ENCODE results near the gene CPLX4.
"Not testable (repeated sequence)": the region's sequence is repeated elsewhere in the genome, so short reads cannot be mapped to it uniquely, and the experiment has no call there.

The CPLX4 gene

DNA sequence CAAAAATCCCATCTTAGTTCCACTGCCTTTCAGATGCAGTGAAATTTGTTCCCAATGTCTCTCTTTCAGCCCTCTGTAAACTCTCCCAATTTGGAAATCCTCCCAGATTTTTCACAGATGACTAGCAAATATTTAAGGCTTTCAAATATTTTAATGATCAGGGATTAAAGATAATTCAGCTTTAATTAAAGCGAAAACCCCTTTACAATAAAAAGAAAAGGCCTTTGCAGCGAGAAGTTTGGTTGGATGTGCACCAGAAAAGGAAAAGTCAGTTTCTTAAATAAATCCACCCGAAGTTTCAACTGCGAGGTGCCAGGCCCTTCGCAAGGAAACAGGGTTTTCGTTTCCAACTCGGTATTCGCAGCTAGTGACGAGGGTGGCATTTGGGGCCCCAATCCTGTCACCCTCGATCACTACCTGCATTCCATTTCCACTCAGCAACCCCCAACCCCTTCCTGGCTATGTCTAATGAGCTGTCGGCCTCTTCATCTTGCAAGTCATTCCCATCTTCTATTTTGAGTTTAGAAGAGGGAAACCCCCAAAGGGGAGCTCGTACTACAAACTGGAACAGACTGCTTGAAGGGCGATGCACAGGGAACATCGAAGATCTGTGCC, 46.7 kb downstream of the CPLX4 start:
- no peak for DNase-seq (ENCODE audit: low read depth in 3 of 3)

DNA sequence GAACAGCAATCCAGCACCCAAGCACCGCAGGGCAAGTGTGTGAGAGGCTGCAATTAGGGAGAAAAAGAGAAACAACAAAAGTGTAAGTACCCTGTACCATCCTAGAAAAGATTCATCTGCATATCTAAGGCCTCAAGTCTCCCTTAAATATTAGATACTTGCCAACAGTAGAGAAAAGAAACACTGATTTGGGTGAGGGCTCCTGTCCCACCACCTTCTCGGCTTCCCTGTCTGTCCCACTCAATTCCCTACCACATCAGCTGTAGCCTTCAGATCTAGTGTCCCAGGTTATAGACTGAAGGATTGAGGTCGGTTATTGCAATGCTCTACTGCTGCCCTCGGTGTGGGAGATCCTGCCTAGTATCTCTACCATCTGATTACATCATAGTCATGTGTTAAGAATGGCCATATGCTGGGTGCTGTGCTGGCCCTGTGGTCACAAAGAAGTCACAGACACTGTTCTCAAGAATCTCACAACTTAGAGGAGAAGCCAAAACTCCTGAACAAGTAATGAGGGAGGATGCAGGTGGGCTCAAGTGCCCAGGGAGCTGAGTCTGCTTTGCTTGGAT, 47.7 kb downstream of the CPLX4 start:
- DNase-seq (ENCODE audit: low read depth in 3 of 3): no peak

DNA sequence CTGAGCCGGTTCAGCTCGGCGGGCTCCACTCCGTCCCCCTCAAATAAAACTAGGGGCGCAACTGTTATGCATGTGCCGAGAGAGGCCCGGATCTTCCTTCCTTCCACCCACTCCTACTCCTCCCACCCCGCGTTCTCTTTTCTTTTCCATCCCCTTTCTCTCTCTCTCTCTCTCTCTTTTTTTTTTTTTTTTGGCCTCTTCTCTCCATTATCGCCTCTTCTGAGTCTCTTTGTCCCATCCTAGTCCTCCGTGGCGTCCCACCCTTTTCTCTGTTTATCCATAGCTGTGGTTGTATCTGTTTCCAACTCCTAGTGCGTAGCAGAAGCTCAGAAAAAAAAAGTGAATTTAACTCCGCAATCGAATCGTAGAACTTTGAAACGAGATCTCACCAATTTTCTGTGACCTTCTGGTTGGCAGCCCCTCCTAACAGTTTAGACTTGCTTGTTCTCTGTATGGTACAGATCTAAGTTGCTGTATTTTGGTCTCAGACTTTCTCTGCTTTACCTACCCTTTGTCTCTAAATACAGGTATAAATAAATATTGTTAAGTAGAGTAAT, 48.8 kb downstream of the CPLX4 start:
- no peak for DNase-seq (ENCODE audit: low read depth in 3 of 3)

DNA sequence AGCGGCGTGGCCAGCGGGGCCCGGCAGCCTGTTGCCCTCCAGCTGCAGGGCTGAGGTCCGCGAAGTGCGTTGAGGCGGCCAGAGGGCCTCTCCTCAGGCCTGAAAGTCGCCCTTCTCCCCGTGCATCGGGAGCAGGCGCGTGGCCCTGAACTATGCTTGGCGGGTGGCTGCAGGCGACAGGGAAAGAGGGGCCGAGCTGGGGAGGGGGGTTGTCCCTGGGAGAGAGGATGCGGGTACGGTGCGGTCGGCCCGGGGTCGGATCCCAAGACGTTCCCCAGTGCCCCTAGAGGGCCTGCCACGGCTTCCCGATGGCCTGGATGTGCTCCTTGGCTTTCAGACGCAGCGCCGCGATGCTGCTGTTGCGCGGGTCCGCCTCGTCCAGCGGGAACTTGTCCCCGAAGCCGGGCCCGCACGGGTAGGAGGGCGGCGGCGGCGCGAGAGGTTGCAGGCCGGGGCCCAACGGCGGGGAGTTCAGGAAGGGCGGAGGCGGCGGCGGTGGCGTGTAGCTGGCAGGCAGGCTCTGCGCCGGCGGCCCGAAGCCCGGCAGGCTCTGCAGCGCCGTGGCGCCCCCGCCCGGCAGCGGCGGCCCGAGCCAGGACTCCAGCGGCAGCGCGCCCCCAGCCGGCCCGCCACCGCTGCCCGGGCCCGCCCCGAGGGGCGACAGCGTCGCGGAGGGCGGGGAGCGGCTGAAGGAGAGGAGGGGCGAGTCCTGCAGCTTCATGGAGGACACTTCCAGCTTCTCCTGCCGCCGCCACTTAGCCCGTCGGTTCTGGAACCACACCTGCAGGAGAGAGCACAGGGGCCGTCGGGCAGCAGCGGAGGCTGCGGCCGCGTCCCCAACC, 49.5 kb downstream of the CPLX4 start:
- DNase-seq (ENCODE audit: low read depth in 3 of 3): peak in 1 of 3 experiments; percentile 53

DNA sequence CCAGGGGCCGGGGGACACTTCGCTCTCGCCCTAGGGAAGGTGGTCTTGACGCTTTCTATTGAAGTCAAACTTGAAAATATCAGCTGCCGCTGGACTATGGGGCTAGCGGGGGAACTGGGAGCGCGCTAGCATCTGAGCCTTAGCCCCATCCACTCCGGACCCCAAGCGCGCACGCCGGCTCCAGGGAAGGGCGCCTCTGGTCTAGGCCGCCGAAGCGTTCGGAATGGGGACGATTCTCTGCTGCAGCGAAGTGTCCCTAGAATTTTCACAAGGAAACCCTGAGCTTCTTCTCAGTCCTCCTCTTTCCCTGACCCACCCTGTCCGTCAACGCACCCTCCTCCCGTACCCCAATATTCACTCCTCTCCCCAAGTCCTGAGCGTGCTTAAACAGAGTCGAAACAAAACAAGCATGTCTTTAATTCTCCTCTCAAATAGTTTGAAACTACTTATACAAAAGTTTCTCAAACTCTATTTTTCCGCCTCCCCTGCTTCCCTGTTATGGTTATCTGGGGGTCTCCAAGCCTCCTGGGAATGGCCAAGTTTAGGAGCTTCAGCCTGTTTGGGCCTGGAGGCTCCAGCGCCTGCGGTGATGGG, 50.2 kb downstream of the CPLX4 start:
- DNase-seq (ENCODE audit: low read depth in 3 of 3): no peak

DNA sequence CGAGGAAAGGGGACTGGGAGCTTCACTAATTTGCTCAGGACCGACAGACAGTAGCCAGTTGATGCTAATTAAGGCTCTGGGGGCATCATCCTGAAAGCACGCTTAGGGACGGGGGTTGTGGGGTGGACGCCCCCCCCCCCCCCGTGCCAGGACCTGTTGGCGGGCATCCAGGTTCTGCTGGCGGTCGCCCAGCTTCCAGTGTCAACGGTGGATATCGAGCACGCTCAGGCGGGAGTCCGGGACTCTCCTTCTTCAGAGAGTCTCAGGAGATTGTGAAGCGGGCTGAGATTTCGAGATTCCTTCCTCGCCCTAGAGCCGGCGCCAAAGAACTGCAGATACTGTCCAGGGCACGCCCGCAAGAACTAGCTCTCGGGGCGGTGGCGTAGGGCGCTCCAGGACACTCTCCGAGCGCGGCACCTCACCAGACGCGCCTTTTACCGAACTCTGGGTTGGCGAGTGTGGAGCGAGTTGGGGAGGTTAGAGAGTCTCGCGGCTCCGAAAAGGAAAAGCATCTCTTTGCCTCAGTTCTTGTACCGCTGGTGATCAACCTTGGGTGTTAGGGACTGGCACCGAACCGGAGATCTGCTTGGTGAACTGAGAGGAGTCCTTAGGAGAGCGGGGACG, 50.8 kb downstream of the CPLX4 start:
- no peak for DNase-seq (ENCODE audit: low read depth in 3 of 3)

DNA sequence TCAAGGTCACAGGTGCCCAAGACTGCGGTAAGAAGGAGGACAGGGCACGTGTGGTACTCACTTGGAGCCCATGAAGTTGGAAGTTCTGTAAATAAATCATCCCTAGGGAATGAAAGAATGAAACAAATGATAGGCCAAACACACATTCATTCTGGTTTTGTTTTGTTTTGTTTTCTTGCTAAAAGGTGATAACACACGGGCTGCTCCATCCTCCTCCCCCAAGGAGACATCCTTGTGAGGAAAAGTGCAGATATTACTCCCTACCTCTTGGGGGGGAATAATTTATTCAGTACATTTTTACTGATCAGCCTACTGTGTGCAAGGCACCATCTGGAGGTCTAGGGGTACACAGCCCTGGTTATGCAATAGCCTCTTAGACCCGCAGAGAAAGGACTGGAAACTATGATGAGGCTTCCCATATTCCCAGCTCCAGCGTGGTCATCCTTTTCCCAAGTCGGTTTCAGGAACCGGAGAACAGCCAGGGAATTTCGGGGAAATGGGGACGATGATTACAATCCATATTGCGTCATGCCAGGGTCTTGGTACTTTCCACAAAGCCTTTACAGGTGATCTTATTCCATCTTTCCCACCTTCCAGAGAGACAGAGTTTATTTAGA, 51.5 kb downstream of the CPLX4 start:
- DNase-seq (ENCODE audit: low read depth in 3 of 3): no peak

DNA sequence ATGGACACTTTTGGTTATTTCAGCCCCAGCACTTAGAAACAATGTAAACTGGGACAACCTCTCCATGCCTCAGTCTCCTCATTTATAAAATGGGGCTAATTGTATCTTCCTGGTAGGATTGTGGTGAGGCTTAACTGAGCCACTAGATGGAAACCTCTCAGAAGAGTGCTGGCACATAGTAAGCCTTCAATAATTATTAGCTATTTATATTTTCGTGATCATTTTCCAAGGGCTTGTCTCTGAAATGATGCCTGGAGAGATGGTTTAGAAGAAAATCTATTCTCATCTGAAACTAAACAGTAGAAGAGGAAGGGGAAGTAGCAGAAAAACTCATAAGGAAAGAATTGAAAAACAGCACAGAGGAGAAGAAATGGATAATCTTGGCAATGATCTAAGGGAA, 52.0 kb downstream of the CPLX4 start:
- no peak for DNase-seq (ENCODE audit: low read depth in 3 of 3)

DNA sequence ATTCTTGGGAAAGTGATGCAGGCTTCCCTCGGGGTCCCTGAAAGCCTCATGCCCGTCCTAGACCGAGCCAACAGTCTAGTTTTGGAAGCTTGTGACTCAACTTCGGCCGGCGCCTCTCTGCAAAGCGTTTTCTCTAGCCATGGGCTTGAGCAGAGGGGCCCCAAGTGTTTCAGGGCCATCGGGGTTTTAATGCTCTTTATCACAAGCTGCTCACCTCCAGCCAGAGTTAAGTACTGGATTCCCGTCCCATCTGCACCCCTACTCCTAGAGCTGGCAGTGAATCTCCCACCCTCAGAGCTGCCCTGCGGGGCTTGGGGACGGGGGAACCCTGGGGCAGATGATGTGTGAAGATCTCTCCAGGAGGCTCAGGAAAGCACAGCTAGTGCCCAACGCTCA, 52.5 kb downstream of the CPLX4 start:
- DNase-seq (ENCODE audit: low read depth in 3 of 3): no peak

DNA sequence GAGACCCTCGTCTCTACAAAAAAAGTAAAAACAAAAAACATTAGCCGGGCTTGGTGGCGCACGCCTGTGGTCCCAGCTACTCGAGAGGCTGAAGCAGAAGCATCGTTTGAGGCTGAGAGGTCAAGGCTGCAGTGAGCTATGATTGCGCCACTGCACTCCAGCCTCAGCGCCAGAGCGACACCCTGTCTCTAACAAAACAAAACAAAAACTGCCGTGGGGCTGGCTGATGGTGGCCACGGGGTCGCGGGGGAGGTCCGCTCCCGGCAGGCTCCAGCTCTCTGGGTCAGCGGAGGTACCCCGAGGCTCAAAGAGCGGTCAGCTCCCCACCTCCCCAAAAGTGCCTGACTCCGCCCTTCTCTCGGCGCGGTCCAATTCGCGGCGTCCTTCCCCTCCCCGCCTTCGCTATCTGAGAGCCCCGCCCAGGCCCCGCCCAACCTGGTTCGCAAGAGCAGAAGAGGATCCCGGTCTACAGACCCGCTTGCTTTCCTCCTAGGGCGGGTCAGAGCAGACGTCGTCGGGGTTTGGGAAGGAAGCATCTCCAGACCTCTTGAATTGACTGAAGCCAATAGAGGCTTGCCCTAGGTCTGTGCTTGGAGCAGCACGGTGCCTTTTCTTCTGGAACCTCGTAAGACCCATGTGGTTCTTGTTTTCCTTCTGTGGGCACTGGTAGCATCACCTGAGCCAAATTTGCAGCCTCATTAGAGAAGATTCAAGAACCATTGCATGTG, 53.0 kb downstream of the CPLX4 start:
- DNase-seq (ENCODE audit: low read depth in 3 of 3): peak in 1 of 3 experiments; percentile 51

DNA sequence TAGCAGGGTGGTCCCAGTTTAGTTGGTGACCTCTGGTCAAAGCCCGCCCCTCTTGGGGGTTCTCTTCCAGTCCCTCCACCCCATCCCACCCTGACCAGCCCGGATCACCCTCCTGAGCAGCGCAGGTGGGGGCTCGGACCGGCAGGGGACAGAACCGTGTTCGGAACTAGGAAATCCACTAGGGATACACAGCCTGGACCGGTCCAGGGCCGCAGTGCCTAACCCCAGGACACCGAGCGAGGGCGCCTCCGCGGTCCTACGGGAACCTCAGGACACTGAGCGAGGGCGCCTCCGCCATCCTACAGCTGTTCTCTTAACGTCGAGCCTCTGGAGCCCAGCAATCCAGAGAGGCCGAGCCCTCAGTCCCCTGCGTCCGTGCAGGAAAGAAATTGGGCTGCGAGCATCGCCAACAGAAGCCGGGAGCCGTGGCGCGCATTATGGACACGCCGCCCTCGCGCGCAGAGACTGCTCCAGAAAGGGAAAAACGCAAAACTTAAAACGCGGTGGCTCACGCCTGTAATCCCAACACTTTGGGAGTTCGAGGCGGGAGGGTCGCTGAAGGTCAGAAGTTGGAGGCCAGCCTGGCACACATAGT, 53.7 kb downstream of the CPLX4 start:
- DNase-seq (ENCODE audit: low read depth in 3 of 3): no peak

DNA sequence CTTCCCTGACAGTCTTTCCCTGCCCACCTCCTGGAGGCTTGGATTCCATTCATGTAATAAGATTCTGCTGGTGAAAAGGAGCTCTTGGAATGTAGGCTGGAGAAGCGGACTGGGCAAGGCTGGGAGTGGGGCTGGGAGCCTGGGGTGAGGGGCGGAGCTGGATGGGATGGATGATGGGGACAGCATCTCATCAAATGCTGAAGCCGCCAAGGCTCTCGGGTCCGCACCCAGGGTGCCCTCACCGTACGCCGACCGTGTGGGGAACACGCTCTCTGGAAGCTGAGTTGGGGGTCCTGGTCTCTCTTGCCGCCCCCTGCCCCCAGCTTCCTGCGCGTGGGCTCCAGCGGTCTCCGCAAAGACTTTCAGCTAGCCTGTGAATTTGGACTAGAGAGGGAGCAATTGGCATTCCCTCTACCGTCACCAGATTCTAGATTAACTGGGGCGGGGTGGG, 54.3 kb downstream of the CPLX4 start:
- no peak for DNase-seq (ENCODE audit: low read depth in 3 of 3)

DNA sequence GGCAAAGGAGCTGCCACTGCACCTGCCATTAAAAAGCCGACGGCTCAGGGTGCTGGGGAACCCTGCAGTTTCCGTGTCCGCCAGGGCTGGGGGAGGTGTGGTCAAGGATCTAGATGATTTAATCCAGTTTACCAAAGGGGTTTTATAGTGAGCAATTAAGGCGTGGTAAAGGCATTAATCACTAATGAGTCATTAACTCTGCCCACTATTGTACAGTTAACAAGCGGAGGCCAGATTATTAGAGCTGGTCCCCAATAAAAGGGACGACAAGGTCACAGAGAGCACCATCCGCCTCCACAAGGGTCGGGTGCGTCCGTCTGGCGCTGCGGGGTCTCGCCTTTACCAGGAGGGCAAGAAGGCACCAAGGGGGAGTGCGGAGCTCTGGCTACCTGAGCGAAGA, 54.8 kb downstream of the CPLX4 start:
- DNase-seq (ENCODE audit: low read depth in 3 of 3): no peak

DNA sequence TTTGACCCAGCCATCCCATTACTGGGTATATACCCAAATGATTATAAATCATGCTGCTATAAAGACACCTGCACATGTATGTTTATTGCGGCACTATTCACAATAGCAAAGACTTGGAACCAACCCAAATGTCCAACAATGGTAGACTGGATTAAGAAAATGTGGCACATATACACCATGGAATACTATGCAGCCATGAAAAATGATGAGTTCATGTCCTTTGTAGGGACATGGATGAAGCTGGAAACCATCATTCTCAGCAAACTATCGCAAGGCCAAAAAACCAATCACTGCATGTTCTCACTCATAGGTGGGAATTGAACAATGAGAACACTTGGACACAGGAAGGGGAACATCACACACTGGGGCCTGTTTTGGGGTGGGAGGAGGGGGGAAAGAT, 56.2 kb downstream of the CPLX4 start:
- DNase-seq (ENCODE audit: low read depth in 3 of 3): not testable (repeated sequence)

DNA sequence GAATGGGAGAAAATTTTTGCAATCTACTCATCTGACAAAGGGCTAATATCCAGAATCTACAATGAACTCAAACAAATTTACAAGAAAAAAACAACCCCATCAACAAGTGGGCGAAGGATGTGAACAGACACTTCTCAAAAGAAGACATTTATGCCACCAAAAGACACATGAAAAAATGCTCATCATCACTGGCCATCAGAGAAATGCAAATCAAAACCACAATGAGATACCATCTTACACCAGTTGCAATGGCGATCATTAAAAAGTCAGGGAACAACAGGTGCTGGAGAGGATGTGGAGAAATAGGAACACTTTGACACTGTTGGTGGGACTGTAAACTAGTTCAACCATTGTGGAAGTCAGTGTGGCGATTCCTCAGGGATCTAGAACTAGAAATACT, 56.6 kb downstream of the CPLX4 start:
- DNase-seq (ENCODE audit: low read depth in 3 of 3): not testable (repeated sequence)

DNA sequence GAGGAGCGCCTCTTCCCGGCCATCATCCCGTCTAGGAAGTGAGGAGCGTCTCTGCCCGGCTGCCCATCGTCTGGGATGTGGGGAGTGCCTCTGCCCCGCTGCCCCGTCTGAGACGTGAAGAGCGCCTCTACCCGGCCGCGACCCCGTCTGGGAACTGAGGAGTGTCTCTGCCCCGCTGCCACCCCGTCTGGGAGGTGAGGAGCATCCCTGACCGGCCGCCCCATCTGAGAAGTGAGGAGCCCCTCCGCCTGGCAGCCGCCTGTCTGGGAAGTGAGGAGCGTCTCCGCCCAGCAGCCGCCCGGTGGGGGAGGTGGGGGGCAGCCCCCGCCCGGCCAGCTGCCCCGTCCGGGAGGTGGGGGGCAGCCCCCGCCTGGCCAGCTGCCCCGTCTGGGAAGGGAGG, 63.0 kb downstream of the CPLX4 start:
- not testable (repeated sequence) for DNase-seq (ENCODE audit: low read depth in 3 of 3)

DNA sequence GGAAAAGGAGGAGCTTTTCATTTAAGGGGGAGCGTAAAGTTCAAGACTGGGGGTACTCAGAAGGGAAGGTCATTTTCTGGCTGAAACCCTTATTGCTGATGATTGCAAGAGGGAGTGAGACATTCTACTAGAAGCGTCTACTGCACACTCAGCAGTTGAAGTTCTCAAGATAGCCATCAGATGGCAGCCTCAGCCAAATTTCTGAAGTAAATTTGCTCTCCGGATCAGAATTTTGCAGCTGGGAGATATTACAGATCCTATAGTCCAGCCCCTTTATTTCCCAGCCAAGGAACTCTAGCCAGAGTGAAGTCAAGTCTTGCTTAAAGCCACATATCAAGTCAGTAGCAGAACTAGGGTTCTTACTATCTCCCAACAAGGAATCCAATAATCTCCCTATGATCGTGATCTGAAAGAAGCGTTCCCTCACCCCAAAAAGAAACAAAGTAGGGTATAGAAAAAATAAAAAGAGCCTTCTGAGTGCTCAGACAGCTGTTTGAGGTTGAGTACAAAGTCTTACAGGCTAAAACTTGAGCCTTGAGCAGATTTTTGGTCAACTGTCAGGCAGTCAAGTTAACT, 69.2 kb downstream of the CPLX4 start:
- peak in 1 of 3 experiments; percentile 12 for DNase-seq (ENCODE audit: low read depth in 3 of 3)

DNA sequence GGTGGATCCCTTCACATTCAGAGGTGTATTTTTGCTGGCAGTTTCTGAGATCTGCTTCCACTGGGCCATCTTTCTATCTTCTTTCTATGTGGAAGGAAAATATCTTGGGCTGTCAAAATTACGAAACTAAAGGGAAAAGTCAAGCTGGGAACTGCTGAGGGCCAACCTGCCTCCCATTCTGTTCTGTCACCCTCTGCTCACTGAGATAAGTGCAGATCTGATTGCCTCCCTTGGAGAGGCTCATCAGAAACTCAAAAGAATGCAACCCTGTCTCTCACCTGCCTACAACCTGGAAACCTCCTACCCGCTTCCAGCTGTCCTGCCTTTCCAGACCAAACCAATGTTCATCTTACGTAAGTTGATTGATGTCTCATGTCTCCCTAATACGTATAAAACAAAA, 71.7 kb downstream of the CPLX4 start:
- no peak for DNase-seq (ENCODE audit: low read depth in 3 of 3)
